Heart left ventricle (tissue), 16 donors: ENCODE results near the gene KLHL1. TPM values are rescaled to one million over a fixed set of nuclear protein-coding genes. Genes with fewer than 3 reads are reported as not detected.

ENCODE experiments used
- ATAC-seq, 4 donors: fragments of 200-7000 bp; cut with Tn5 transposase; one replicate each; pipeline ENCODE4 v1.9.1; 2020 to 2022; ENCODE audit warnings: moderate library complexity in 4 of 4, mild to moderate bottlenecking in 3 of 4, moderate number of reproducible peaks in 1 of 4
- DNase-seq, 5 donors: peaks; one replicate each; pipeline ENCODE4 v3.0.0-alpha.2; 2020
- H3K27ac ChIP-seq, 12 donors: fragments of 200-600 bp; sonication (generic) in 4 of 12; one replicate each; pipeline versions ENCODE4 v1.5.0 to v1.8.0; 2016 to 2022; ENCODE audit warnings: mild to moderate bottlenecking in 2 of 12
- H3K27me3 ChIP-seq, 9 donors: fragments of 200-600 bp; sonication (generic) in 2 of 9; one replicate each; pipeline versions ENCODE4 v1.5.1 to v1.8.0; 2016 to 2022; ENCODE audit warnings: mild to moderate bottlenecking in 3 of 9
- H3K36me3 ChIP-seq, 9 donors: fragments of 200-600 bp; sonication (generic) in 2 of 9; one replicate each; pipeline versions ENCODE4 v1.5.0 to v1.8.0; 2018 to 2022; ENCODE audit warnings: mild to moderate bottlenecking in 2 of 9
- H3K4me1 ChIP-seq, 12 donors: fragments of 200-600 bp; sonication (generic) in 4 of 12; one replicate each; pipeline versions ENCODE4 v1.5.0 to v1.8.0; 2016 to 2022; ENCODE audit warnings: mild to moderate bottlenecking in 3 of 12
- H3K4me3 ChIP-seq, 12 donors: fragments of 200-600 bp; sonication (generic) in 4 of 12; one replicate each; pipeline versions ENCODE4 v1.5.0 to v1.8.0; 2017 to 2022; ENCODE audit warnings: mild to moderate bottlenecking in 9 of 12, moderate library complexity in 4 of 12
- H3K9me3 ChIP-seq, 12 donors: fragments of 200-600 bp; sonication (generic) in 4 of 12; one replicate each; pipeline versions ENCODE4 v1.5.0 to v1.8.0; 2016 to 2022; ENCODE audit warnings: mild to moderate bottlenecking in 1 of 12
- CTCF ChIP-seq, 12 donors: fragments of 200-600 bp; sonication (generic) in 4 of 12; IDR thresholded peaks; one replicate each; pipeline versions ENCODE4 v1.5.0 to v1.8.0; 2018 to 2022; ENCODE audit warnings: antibody characterized with exemption in 12 of 12, mild to moderate bottlenecking in 5 of 12
- POLR2A ChIP-seq, 2 donors: fragments of 450-650 bp; IDR thresholded peaks; one replicate each; pipeline ENCODE4 v1.6.1; 2017; ENCODE audit warnings: antibody characterized with exemption in 2 of 2, mild to moderate bottlenecking in 2 of 2, moderate library complexity in 2 of 2
- WGBS, 4 donors: extraction: QIAGEN DNeasy Blood & Tissue Kit in 2 of 4; methylation state at CpG; one replicate each; pipeline versions ENCODE4 v1.1.5 to v1.1.7; 2013 to 2018; 5-methylcytosine and 5-hydroxymethylcytosine counted together
- intact Hi-C, 10 donors: fragments of 100-400 bp; cut with DNase I; formaldehyde crosslinking; loops; one replicate each; pipeline versions ENCODE4 v1.11.1 to v1.14.2; 2022
- polyA plus RNA-seq, 2 donors: library from polyadenylated mRNA; stranded (reverse); fragments of 200-250 nt; gene quantifications; one replicate each; pipeline ENCODE4 v1.2.3, GENCODE V29; 2013
- total RNA-seq, 9 donors: library from RNA; depleted of rRNA in 2 of 9; stranded (reverse); fragments of >200 nt in 2 of 9; fragmentation: NEBNext Ultra II Directional in 3 of 9; extraction: Animal tissue kit (Norgen Biotek cat#: 25700) in 3 of 9; gene quantifications; one replicate each; pipeline versions ENCODE4 v1.1.0 to v1.2.4, GENCODE V29; 2016 to 2023
- donor health status: ischemic (EF 13 %, LVEDD 7.1; RV severe dilation, severe dysfunction).
- donor health status: healthy with polysubstance abuse.
- donor health status: DM: no; HTN: yes; CAD: no.
- donor health status: DM: no; HTN: no; CAD: no.
- donor health status: ischemic (EF 25% LVEDD 6.9; RV normal size, moderate dysfunction).
- donor health status: ischemic (EF 25% LVEDD 5.7; RV mildly dilated, moderate dysfunction).
- donor health status: healthy.
- donor health status: DM: yes; HTN: yes; CAD: no.
- donor health status: ischemic (EF 35%, LVEDD 5.7; RV mildly dilated, moderate dysfunction).
- donor health status: nonischemic (EF 11% LVEDD 7.7; RV severe dilation, severe dysfunction).
- donor health status: DM: yes; HTN: yes; CAD: no.
- donor health status: PGD.
- donor health status: ischemic (EF 29% LVEDD 5.4; RV normal size, mild dysfunction).
- donor health status: nonischemic (EF 23%, LVEDD 6.1; RV moderate dilation, normal function).

The KLHL1 gene
- total and polyA plus RNA-seq, 11 donors, result not detected

- Histone ChIP-seq H3K4me3 (no peak overlapping the region), H3K36me3 (no peaks in the 10 kb centered on the region), H3K27ac (no peak overlapping the region), H3K9me3 (peaks cover 0 to 4% (median 0%) of the 10 kb centered on the region in 12 donors), H3K27me3 (no peaks in the 10 kb centered on the region), H3K4me1 (no peaks in the 10 kb centered on the region)
- ATAC-seq (no peak), DNase-seq (no peak)
- no peak for TF ChIP-seq POLR2A (IDR thresholded peaks at IDR 0.05)
- TF ChIP-seq CTCF (IDR thresholded peaks at IDR 0.05), result no peak
- WGBS, 4 donors, result 83 to 87% (median 85%) methylated on average over 3 of the region's 3 CpGs
- intact Hi-C loops, result no loop called here
Measured at GRCh38 chr13:70022646-70023045, 85.6 kb downstream of the KLHL1 start.

DNA sequence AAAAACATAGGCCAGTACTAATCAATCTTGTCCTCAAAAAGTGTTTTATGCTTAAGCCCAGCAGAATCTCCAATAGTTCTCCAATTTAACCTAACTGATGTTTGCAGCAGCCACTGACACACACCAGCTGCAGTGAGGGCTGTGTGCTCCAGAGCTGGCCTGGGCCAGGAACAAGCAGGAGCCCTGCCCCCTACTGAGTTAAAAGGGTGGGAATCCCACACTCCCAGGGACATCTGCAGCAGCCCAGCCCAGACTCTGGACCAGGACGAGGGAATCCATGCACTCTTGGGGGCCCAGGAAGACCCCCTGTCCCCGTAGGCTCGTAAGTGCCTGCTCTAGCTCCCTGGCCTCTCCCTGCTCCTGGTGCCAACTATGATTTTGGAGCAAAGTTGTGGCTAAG lies 92.1 kb downstream of the KLHL1 start:
- intact Hi-C loops, result no loop called here
- no peaks in the 10 kb centered on the region for H3K27me3 ChIP-seq
- 62 to 71% methylated on average over 3 of the region's 3 CpGs; no CpG with 5 or more reads in 2 of the 4 donors for WGBS, 4 donors
- no peaks in the 10 kb centered on the region for H3K4me1 ChIP-seq
- peaks cover 0 to 12% (median 0%) of the 10 kb centered on the region in 12 donors for H3K9me3 ChIP-seq
- H3K27ac ChIP-seq, result no peak overlapping the region
- no peak for TF ChIP-seq CTCF (IDR thresholded peaks at IDR 0.05)
- TF ChIP-seq POLR2A (IDR thresholded peaks at IDR 0.05), result no peak
- ATAC-seq (no peak), DNase-seq (no peak)
- no peaks in the 10 kb centered on the region for H3K36me3 ChIP-seq
- H3K4me3 ChIP-seq, result no peak overlapping the region

DNA sequence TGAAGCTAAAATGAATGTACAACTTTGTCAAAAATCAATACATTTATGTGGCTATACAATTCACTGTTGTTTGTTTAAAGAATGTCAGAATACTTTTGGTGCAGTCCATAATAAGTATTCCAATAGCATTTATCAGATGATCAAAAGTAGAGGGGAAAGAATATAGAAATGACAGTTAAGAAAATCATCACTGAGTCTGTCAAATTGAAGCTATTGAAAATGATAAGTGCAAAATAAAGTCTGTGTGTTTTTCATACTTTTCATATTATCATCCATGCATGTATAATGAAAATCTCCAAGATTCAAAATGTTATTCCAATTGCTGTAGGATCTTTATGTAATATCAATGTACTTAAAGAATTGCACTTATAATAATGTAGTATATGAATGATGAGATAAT lies 93.9 kb downstream of the KLHL1 start:
- H3K9me3 ChIP-seq, result peaks cover 0 to 15% (median 0%) of the 10 kb centered on the region in 12 donors
- no peak for ATAC-seq
- H3K4me3 ChIP-seq, result no peak overlapping the region
- H3K27ac ChIP-seq, result no peak overlapping the region
- no peak for DNase-seq
- intact Hi-C loops, result no loop called here
- H3K27me3 ChIP-seq, result no peaks in the 10 kb centered on the region
- H3K4me1 ChIP-seq, result no peaks in the 10 kb centered on the region
- TF ChIP-seq CTCF (IDR thresholded peaks at IDR 0.05) (no peak), POLR2A (IDR thresholded peaks at IDR 0.05) (no peak)
- no peaks in the 10 kb centered on the region for H3K36me3 ChIP-seq

DNA sequence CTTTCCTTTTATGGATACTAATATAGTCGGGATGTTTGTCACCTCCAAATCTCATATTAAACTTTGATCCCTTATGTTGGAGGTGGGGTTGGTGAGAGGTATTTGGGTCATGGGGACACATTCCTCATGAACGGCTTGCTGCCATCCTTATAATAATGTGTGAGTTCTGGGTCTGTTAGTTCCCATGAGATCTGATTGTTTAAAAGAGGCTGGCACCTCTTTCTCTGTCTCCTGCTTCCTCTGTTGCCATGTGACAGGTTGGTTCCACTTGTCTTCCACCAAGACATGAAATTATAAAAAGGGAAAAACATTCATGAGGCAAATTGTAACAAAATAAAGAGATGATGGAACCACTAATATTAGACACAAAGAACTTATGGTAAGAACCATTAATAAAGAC lies 108.4 kb downstream of the KLHL1 start:
- TF ChIP-seq POLR2A (IDR thresholded peaks at IDR 0.05), result no peak
- no peak for TF ChIP-seq CTCF (IDR thresholded peaks at IDR 0.05)
- H3K4me1 ChIP-seq, result no peaks in the 10 kb centered on the region

More for the DNA sequence above, 108.4 kb downstream of the KLHL1 start:
- DNase-seq, result no peak
- intact Hi-C loops, result no loop called here
- H3K27ac ChIP-seq, result no peak overlapping the region
- ATAC-seq, result no peak
- no peaks in the 10 kb centered on the region for H3K27me3 ChIP-seq
- H3K36me3 ChIP-seq, result no peaks in the 10 kb centered on the region
- 29 to 80% (median 77%) methylated on average over 2 of the region's 2 CpGs for WGBS, 4 donors
- H3K9me3 ChIP-seq, result no peaks in the 10 kb centered on the region
- H3K4me3 ChIP-seq, result no peak overlapping the region
